K562 (cell line): ENCODE measurements around the gene NFATC1. TPM values are rescaled to one million over a fixed set of nuclear protein-coding genes. Genes with fewer than 3 reads are reported as not detected.

Experiments used
- ATAC-seq: fragments of 200-7000 bp; cut with Tn5 transposase; 3 replicates; pipeline ENCODE4 v1.9.1; 2020; ENCODE audit warnings: moderate library complexity
- BruUV-seq: library from RNA; stranded (reverse); fragments of 400-500 nt; replicated peaks from 2 replicates; lab custom pipeline; 2021; lab: Mats Ljungman, UMichigan
- CTCF ChIA-PET: fragments of 300-600 bp; formaldehyde crosslinking; extraction: SDS; loops from one replicate; lab custom pipeline; 2021; ENCODE audit warnings: low intra/inter-chr PET ratio; lab: Yijun Ruan, JAX
- POLR2A ChIA-PET: fragments of 300-600, 350-650 bp; sonication (Branson Sonifier 250); formaldehyde crosslinking; extraction: SDS; loops from one replicate; lab custom pipeline; 2021; ENCODE audit warnings: antibody characterized with exemption, inconsistent platforms; lab: Yijun Ruan, JAX
- DNase-seq, 4 experiments: peaks; one replicate each; pipeline versions ENCODE4 v3.0.0 to v3.0.0-alpha.2; 2011 to 2018; ENCODE audit warnings: low spot score in 3 of 4, mixed read lengths in 3 of 4; ENCODE audit errors: extremely low read depth in 1 of 4
- FAIRE-seq: peaks from 2 replicates; lab custom pipeline; 2011; peaks lifted over from hg19 to GRCh38; lab: Jason Lieb, UNC
- H2AFZ ChIP-seq: 2 replicates; pipeline ENCODE4 v1.6.0; 2011; ENCODE audit warnings: low read depth, low read length, control low read depth, inconsistent platforms
- H3K27ac ChIP-seq: fragments of 200-600 bp; 3 replicates; pipeline ENCODE4 v1.8.0; 2011; ENCODE audit warnings: low read depth, mild to moderate bottlenecking, control low read depth, inconsistent platforms, low read length, moderate library complexity, mixed read lengths; ENCODE audit errors: extremely low read depth
- H3K27me3 ChIP-seq, 2 experiments: fragments of 300-600 bp in 1 of 2; 2 replicates in 1 of 2; 3 replicates in 1 of 2; pipeline versions ENCODE4 v1.6.0 to v1.8.0; 2011; ENCODE audit warnings: inconsistent platforms in 2 of 2, low read length in 2 of 2, mild to moderate bottlenecking in 1 of 2, mixed read lengths in 1 of 2, moderate library complexity in 1 of 2; ENCODE audit not compliant: control insufficient read depth in 2 of 2, insufficient read depth in 2 of 2
- H3K36me3 ChIP-seq: fragments of 300-600 bp; 3 replicates; pipeline ENCODE4 v1.8.0; 2011; ENCODE audit warnings: mild to moderate bottlenecking, low read length, inconsistent platforms; ENCODE audit not compliant: control insufficient read depth, insufficient read depth
- H3K4me1 ChIP-seq, 2 experiments: fragments of 200-600 bp in 1 of 2; replicated peaks in 1 of 2; 2 replicates in 1 of 2; 3 replicates in 1 of 2; pipeline versions ENCODE4 v1.5.1 to v1.8.0; 2011; ENCODE audit warnings: inconsistent platforms in 2 of 2, low read length in 2 of 2, mild to moderate bottlenecking in 1 of 2, mixed read lengths in 1 of 2, moderate library complexity in 1 of 2; ENCODE audit not compliant: control insufficient read depth in 2 of 2, insufficient read depth in 2 of 2
- H3K4me2 ChIP-seq: 2 replicates; pipeline ENCODE4 v1.6.1; 2011; ENCODE audit warnings: low read length, control low read depth, inconsistent platforms, mixed read lengths; ENCODE audit not compliant: insufficient read depth
- H3K4me3 ChIP-seq: fragments of 200-600 bp; sonication (generic), shearing (Covaris generic); 2 replicates; pipeline ENCODE4 v1.5.1; 2016; ENCODE audit warnings: control low read depth, inconsistent platforms
- H3K79me2 ChIP-seq: fragments of 200-600 bp; 3 replicates; pipeline ENCODE4 v1.8.0; 2011; ENCODE audit warnings: low read length, inconsistent platforms; ENCODE audit not compliant: control insufficient read depth, insufficient read depth
- H3K9ac ChIP-seq, 2 experiments: 2 replicates each; pipeline versions ENCODE4 v1.6.0 to v1.6.1; 2011; ENCODE audit warnings: low read depth in 2 of 2, low read length in 2 of 2, control low read depth in 1 of 2, inconsistent platforms in 1 of 2, mild to moderate bottlenecking in 1 of 2, mixed read lengths in 1 of 2; ENCODE audit not compliant: insufficient read depth in 1 of 2
- H3K9me1 ChIP-seq: one replicate; pipeline ENCODE4 v1.6.0; 2011; ENCODE audit warnings: inconsistent platforms, mild to moderate bottlenecking, low read length, moderate library complexity; ENCODE audit not compliant: control insufficient read depth, insufficient read depth
- H3K9me3 ChIP-seq: replicated peaks from 2 replicates; pipeline ENCODE4 v1.5.1; 2011; ENCODE audit warnings: low read depth, low read length, inconsistent platforms; ENCODE audit not compliant: control insufficient read depth, insufficient read depth
- H4K20me1 ChIP-seq: replicated peaks from 2 replicates; pipeline ENCODE4 v1.6.1; 2011; ENCODE audit warnings: low read length, inconsistent platforms, mixed read lengths; ENCODE audit not compliant: control insufficient read depth, insufficient read depth
- BHLHE40 ChIP-seq: IDR thresholded peaks from 2 replicates; pipeline ENCODE4 v1.6.1; 2011; ENCODE audit warnings: low read length, improper control_type of control experiment
- CUX1 ChIP-seq: fragments of 200-800 bp; sonication (Bioruptor generic); IDR thresholded peaks from 2 replicates; pipeline ENCODE4 v1.6.1; 2016; ENCODE audit warnings: missing genetic modification characterization, missing compliant biosample characterization
- ELK3 ChIP-seq: fragments of 450-650 bp; formaldehyde crosslinking; IDR thresholded peaks from 2 replicates; pipeline ENCODE4 v1.4.0; 2020; ENCODE audit warnings: mild to moderate bottlenecking
- HDAC2 ChIP-seq: fragments of 450-650 bp; IDR thresholded peaks from 2 replicates; pipeline ENCODE4 v1.6.1; 2016; ENCODE audit warnings: mild to moderate bottlenecking
- HEY1 ChIP-seq: fragments of 250-450 bp; sonication (Bioruptor Pico); IDR thresholded peaks from 2 replicates; pipeline ENCODE4 v1.5.0; 2020; ENCODE audit warnings: mild to moderate bottlenecking, moderate library complexity, borderline replicate concordance
- RERE ChIP-seq: sonication (generic); formaldehyde crosslinking; IDR thresholded peaks from 2 replicates; pipeline ENCODE4 v1.8.0; 2023; ENCODE audit warnings: missing genetic modification reagents, mild to moderate bottlenecking, borderline replicate concordance
- TAL1 ChIP-seq: fragments of 450-650 bp; IDR thresholded peaks from 2 replicates; pipeline ENCODE4 v1.6.1; 2016; ENCODE audit warnings: mild to moderate bottlenecking
- U2AF1 ChIP-seq: fragments of 200-400 bp; formaldehyde crosslinking; optimal IDR thresholded peaks from 2 replicates; pipeline ENCODE3; 2017; ENCODE audit warnings: mild to moderate bottlenecking, low read depth, low read length, moderate library complexity
- ZBED1 ChIP-seq: IDR thresholded peaks from 2 replicates; pipeline ENCODE4 v1.6.1; 2014
- ZNF232 ChIP-seq: sonication (generic); formaldehyde crosslinking; IDR thresholded peaks from 2 replicates; pipeline ENCODE4 v1.8.0; 2022; ENCODE audit warnings: mild to moderate bottlenecking, missing genetic modification reagents
- ZNF77 ChIP-seq: fragments of 250-450 bp; sonication (Bioruptor Pico); IDR thresholded peaks from 2 replicates; pipeline ENCODE4 v1.5.0; 2020
- WGBS: fragments of 100-300 bp; shearing (Covaris generic); methylation state at CpG from one replicate; pipeline ENCODE4 v1.1.6; 2016; ENCODE audit warnings: low coverage, mixed read lengths; ENCODE audit not compliant: insufficient coverage; ENCODE audit errors: missing lambda C conversion rate; 5-methylcytosine and 5-hydroxymethylcytosine counted together
- in situ Hi-C: fragments of 300-500 bp; cut with MboI; formaldehyde crosslinking; loops from 4 replicates; pipeline ENCODE4 v1.15.0; 2018; ENCODE audit warnings: inconsistent platforms, mixed read lengths
- intact Hi-C: fragments of 100-400 bp; cut with micrococcal nuclease; formaldehyde crosslinking; loops from 2 replicates; pipeline ENCODE4 v1.14.2; 2022
- polyA plus RNA-seq, 8 experiments: library from polyadenylated mRNA; depleted of rRNA in 4 of 8; stranded (reverse) in 5 of 8; unstranded in 3 of 8; fragments of >200 nt; fragmentation: Nextera tagmentation in 2 of 8; fragmentation: Illumina TruSeq in 1 of 8; extraction: Ambion mirVana in 2 of 8; extraction: Trizol in 1 of 8; gene quantifications; 2 replicates each; pipeline versions ENCODE4 v1.2.1 to v1.2.3, GENCODE V29; 2011 to 2014; ENCODE audit warnings: inconsistent platforms in 1 of 8, missing spikeins in 1 of 8
- total RNA-seq, 7 experiments: library from RNA; depleted of rRNA in 6 of 7; stranded (reverse); fragments of >200 nt in 6 of 7; fragmentation: Illumina TruSeq in 2 of 7; extraction: Trizol in 2 of 7; gene quantifications; 2 replicates each; pipeline versions ENCODE4 v1.2.1 to v1.2.3, GENCODE V29; 2011 to 2021; ENCODE audit warnings: low replicate concordance in 1 of 7

NFATC1 gene
- total and polyA plus RNA-seq, 9 of the 15 experiments (the other 6 are each of a cell fraction or from before 2014, with no cell fraction given), result 1.1 to 16.4 (median 2.5) TPM

- Histone ChIP-seq H3K36me3 (no peaks in the 10 kb centered on the region), H3K9me1 (no peaks in the 10 kb centered on the region), H3K9me3 (peaks cover 3% of the 10 kb centered on the region), H3K4me2 (no peak overlapping the region), H3K4me3 (no peak overlapping the region), H2AFZ (no peak overlapping the region), H4K20me1 (no peaks in the 10 kb centered on the region), H3K27ac (no peak overlapping the region), H3K27me3 (peaks cover 9 to 62% of the 10 kb centered on the region in 2 experiments; a peak in 4 of 5 replicates), H3K9ac (no peak overlapping the region), H3K4me1 (peaks cover 0 to 22% of the 10 kb centered on the region in 2 experiments; a peak in 3 of 5 replicates), H3K79me2 (no peaks in the 10 kb centered on the region)
- in situ Hi-C loops (no loop called here), intact Hi-C loops (no loop called here)
- ChIA-PET CTCF (no interaction called here), POLR2A (no interaction called here)
- BruUV-seq, result no TSS peak
- DNase-seq, result no peak
- no peak for ATAC-seq
- WGBS, result 24% methylated on average over 28 of the region's 44 CpGs
- FAIRE-seq, result no peak
- TF ChIP-seq ELK3 (CRISPR knock-in tag), result no peak
- TF ChIP-seq RERE (CRISPR knock-in tag), result no peak
- TF ChIP-seq HDAC2, result no peak
- TF ChIP-seq CUX1 (CRISPR knock-in tag), result no peak
- TF ChIP-seq U2AF1, result no peak
- TF ChIP-seq ZNF77, result no peak
- TF ChIP-seq ZNF232 (CRISPR knock-in tag), result no peak
- no peak for TF ChIP-seq BHLHE40
- no peak for TF ChIP-seq ZBED1
- TF ChIP-seq HEY1 (CRISPR knock-in tag), result no peak
- TF ChIP-seq TAL1, result no peak
Observed at GRCh38 chr18:79575891-79576685, 180.4 kb downstream of the NFATC1 start.
